ENCODE results near the gene OPCML.

The OPCML gene

DNA sequence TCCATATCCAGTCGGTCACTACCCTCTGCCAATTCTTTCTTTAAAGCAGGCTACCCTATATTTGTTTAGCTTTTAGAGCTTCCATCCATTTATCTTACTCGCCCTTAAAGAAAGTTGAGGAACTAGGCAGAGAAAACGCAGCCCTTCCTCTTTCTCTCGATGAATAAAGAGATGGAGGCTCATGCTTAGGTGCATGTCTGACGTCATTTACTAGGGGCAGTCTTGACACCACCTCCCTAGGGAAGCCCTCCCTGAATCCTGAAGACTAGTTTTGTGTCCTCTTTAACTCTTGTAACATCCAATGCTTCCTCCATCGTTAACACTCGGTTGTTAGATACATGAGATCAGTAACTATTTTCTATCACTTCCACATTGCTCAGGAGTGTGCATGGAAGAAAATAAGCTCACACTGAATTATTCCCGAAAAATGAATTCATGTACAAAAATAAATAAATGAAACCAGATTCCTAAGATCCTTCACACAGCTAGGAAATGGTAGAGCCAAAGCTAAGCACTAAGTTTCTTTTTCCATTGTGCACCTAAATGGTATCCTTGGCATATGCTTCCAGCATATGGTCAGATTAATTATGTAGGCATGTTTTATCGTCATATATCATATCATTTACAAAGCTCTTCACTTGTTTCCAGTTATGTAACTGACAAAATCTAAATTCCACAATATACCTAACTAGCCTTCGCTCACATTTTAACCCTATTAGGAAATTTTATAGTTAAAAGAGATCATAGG, 291.2 kb downstream of the OPCML start:
- no peak for DNase-seq (ENCODE audit: extremely low read depth in 1 of 2, low read depth in 1 of 2)

DNA sequence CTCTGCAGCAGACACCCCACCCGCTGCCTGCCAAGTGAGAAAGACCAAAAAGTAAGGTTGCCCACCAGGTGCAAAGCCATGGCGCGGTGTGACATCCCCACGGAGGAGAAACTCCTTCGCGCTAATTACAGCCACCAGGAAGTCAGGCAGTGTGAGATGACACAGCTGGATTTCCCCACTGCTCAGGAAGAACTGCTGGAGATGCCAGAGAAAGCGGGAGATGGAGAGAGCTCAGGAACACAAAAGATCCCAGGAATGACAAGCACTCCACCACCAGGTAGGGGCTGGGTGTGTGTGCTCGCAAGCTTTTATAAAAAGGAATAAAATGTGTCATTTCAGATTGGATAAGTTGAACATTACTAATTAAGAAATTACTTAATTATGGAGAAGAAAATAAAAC, 292.7 kb downstream of the OPCML start:
- DNase-seq (ENCODE audit: extremely low read depth in 1 of 2, low read depth in 1 of 2), result no peak

GRCh38 chr11:133238495-133238894, 293.8 kb downstream of the OPCML start:
- no peak for DNase-seq (ENCODE audit: extremely low read depth in 1 of 2, low read depth in 1 of 2)

GRCh38 chr11:133238027-133238426, 294.3 kb downstream of the OPCML start:
- no peak for DNase-seq (ENCODE audit: extremely low read depth in 1 of 2, low read depth in 1 of 2)

GRCh38 chr11:133235381-133235780, 296.9 kb downstream of the OPCML start:
- DNase-seq (ENCODE audit: extremely low read depth in 1 of 2, low read depth in 1 of 2), result no peak

GRCh38 chr11:133234883-133235282, 297.4 kb downstream of the OPCML start:
- DNase-seq (ENCODE audit: extremely low read depth in 1 of 2, low read depth in 1 of 2), result no peak

DNA sequence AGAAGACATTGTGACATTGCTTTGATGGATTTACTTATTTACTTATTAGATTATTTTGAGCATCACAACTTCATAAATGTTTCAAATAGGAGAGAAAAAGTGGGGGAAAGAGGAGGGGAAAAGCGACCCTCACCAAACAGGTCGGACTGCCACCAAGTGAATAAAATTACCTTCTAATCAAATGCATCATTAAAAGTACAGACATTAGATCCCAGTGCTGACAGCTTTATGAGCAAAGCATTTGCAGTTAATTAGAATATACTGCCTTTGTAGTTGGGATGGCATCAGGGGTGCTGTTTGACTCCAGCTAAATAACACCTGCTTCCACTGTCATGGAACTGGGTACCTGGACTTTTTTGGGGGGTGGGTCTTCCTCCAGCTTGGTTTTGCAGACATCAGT, 299.6 kb downstream of the OPCML start:
- DNase-seq (ENCODE audit: extremely low read depth in 1 of 2, low read depth in 1 of 2), result no peak

GRCh38 chr11:133230431-133230830, 301.9 kb downstream of the OPCML start:
- no peak for DNase-seq (ENCODE audit: extremely low read depth in 1 of 2, low read depth in 1 of 2)

DNA sequence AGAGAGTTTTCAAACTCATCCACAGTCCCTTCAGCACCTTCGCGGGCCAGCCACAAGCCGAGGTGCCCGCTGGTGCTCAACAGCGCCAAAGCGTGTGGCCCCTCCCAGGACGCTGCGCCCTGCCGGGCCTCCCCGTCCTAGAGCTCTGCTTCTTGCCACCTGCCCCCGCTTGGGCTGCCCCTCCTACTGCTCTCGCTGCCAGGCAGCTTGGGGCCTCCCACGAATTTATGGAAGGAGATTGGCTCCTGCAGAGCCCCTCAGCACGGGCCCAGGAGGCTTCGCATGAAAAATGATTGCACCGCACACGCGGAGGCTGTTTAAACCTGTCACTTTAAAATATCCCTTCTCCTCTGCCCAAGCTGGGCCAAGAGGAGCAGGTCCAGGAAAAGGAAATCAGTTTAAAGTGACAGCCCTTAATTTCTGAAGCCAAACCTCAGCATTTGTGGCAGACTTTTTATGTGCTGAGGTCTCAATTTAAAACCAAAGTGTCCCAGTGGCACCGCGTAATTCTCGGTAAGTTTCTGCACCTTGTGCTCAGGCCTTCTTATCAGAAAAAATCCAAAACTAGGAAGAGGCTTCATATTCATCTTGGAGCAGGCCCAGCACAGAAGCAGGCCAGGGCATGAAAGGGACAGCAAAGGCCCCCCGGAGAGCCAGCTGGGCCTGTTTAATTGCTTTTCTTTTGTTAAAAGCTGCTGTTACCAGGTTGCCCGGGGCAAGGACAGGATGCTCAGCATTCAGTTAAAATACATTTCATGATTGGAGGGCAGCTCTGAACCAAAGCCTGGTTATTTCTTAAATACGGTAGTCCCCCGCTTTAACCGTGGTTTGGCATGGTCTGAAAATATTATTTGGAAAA, 303.6 kb downstream of the OPCML start:
- no peak for DNase-seq (ENCODE audit: extremely low read depth in 1 of 2, low read depth in 1 of 2)

DNA sequence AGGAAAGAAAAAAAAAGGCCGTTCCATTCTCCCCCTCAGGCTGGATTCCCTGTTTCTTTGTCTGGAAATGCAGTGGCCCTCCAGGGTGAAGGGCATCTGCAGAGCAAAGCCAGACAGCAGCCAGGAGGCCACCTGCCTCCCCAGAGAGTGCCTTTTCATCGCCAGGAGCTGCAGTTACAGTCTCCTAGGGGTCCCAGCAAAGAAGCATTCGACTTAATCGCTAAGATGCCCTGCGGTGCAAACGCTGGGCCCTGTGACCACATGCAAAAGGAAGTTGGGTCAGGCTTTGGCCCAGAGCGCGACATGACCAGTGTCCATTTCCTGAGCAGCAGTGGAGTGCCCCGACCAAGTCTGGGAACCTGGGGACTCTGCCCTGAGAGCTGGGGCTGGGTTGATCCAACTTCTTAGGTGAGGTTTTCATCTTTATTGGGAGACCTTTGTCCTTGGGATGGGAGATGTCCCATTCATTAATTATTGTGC, 304.6 kb downstream of the OPCML start:
- no peak for DNase-seq (ENCODE audit: extremely low read depth in 1 of 2, low read depth in 1 of 2)

GRCh38 chr11:133224271-133224670, 308.0 kb downstream of the OPCML start:
- no peak for DNase-seq (ENCODE audit: extremely low read depth in 1 of 2, low read depth in 1 of 2)

DNA sequence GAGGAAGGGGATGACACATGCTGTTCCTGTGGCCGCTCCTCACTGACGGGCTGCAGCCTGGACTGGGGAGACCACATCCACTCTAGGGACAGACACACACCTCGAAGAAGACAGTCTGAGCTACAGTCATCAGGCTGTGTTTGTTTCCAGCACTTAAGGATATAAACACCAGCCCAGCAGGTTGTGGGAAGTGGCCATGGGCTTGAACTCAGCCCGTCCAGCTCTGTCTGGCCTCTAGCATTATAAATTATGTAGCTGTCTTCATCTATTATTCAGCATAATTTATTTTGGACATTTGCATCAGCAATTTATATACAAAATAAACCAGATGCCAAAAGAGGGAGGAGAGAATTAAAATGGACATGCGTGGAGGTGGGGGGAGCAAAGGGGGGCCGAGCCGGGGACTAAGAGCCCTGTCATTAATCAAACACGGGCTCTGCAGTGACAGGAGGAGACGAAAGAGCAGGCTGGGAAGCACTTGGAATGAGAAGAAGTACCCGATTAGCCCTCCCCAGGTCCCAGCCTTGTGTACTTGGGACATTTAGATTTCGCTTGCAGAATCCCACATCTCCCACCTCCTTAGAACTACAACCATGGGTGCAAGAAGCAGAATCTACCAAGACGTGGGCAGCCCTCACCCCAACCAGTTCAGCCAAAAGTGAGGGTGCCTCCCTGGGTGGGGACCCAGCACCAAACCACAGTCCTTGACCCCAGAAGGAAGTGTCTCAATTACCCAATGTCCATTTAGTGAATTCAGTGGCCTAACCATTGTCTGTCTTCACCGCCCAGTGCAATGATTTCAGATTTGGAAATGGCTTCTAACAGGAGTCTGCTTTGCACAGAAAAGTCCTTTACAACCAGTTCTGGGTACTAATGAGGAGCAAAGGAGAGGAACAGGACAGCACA, 309.6 kb downstream of the OPCML start:
- no peak for DNase-seq (ENCODE audit: extremely low read depth in 1 of 2, low read depth in 1 of 2)

GRCh38 chr11:133219543-133219942, 312.8 kb downstream of the OPCML start:
- no peak for DNase-seq (ENCODE audit: extremely low read depth in 1 of 2, low read depth in 1 of 2)

DNA sequence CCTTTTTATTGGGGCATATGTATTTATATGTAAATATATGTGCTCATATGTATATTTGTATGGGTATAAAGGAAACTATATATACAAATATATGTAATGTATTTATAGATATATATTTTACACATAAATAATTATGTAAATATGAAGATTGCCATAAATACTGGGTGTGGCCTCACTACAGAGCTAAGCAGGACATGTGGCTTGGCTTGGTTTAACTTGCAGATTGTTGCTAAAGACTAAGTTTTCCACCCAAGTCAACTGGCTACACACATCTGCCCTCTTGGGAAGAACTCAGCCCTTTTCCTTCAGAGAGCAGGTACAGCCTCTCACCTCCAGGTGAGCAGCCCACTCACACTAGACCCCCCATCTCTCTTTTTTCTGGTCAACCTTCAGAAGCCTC, 315.5 kb downstream of the OPCML start:
- no peak for DNase-seq (ENCODE audit: extremely low read depth in 1 of 2, low read depth in 1 of 2)

GRCh38 chr11:133215596-133216230, 316.6 kb downstream of the OPCML start:
- no peak for DNase-seq (ENCODE audit: extremely low read depth in 1 of 2, low read depth in 1 of 2)

- DNase-seq (ENCODE audit: extremely low read depth in 1 of 2, low read depth in 1 of 2), result no peak
Observed at GRCh38 chr11:133214646-133215045, 317.7 kb downstream of the OPCML start.

DNA sequence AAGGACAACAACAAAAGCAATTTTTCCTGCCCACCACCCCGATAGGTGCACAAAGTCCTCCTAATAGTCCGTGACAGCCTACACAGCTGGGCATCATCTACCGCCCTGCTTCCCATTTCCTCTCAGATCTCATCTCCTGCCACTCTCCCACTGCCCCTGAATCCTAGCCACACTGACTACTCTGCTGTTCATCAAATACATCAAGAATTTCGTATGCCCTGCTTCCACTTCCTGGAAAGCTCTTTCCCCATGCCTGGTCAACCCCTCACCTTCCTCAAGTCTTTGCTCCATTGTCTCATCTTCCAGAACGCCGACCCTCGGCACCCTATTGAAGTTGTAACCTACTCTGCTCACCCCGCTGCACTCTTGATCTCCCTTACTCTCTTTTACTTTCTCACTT, 320.1 kb downstream of the OPCML start:
- no peak for DNase-seq (ENCODE audit: extremely low read depth in 1 of 2, low read depth in 1 of 2)

GRCh38 chr11:133207995-133208394, 324.3 kb downstream of the OPCML start:
- no peak for DNase-seq (ENCODE audit: extremely low read depth in 1 of 2, low read depth in 1 of 2)

DNA sequence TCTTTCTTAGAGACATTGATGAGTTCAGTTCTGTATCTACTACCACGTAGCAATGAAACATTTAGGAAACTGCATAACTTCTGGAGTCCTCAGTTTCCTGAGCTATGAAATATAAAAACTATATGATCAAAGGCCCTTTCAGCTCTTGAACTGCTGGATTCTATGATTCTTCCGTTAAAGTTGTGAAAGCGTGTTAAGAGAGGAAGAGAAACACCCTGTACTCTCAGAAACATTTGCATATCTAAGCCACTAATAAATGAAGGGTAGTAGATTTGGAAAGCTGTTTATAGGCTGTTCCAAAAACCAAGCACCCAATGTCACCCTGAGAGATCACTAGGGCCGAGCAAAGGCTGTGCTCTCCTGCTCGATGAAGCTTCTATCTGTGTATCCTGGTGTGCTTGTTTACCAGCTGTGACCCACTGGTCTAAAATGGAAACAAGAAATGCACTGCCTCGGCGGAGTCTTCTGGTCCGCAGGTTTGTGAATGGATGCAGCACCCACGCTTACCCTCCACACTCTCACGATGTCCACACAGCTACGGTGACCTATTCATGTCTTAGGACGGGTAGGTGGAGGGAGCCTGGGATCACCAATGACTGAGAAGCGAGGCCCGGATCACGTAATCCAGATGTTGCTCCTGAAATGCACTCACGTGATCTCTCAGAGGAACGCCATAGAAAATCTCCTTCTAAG, 325.8 kb downstream of the OPCML start:
- DNase-seq (ENCODE audit: extremely low read depth in 1 of 2, low read depth in 1 of 2), result no peak

DNA sequence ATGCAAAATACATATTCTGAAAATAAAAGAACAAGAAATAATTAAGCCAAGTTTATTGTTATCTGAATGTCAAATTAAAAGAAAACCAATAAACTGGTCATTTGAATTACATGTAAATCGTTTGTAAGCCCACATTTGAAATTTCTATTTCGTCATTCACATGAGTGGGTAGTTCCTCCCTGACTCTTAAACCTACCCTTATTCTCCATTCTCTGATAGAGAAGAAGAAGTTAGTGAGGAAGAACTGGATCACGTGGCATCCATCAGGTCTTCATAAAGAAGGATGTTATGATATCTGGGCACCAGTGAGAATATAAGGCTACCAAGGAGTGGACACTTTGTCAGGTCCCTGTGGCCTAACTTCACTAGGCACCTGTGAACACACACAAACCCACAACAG, 328.1 kb downstream of the OPCML start:
- no peak for DNase-seq (ENCODE audit: extremely low read depth in 1 of 2, low read depth in 1 of 2)
